ENCODE data around the gene JAZF1.

The JAZF1 gene

DNA sequence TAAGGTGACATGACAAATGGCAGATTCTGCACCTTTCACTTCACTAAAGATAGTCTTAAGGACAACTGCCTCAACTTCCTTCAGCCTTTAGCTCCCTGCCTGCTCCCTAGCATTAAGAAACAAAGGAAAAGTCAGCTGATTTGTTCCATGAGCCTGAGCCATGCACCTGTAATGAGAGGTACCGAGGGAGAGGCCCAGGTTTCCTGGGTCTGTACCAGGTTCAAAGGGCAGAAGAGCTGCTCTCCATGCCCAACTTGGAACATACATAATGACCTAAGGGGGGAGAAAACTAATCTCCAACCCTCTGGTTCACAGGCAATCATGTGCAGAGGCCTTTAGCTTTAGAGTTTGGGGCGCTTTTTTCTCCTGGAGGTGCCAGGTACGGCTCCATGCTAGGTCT, 111.2 kb downstream of the JAZF1 start:
- H3K36me3 ChIP-seq (ENCODE audit: control insufficient read depth, insufficient read depth, low read length): no peaks in the 10 kb centered on the region
- H3K4me1 ChIP-seq (ENCODE audit: control insufficient read depth, insufficient read depth, low read length): peaks cover 60% of the 10 kb centered on the region
- H3K9ac ChIP-seq (ENCODE audit: low read length): no peak overlapping the region
- H3K4me3 ChIP-seq (ENCODE audit: low read length): no peak overlapping the region
- H3K27ac ChIP-seq (ENCODE audit: low read depth, low read length): peak overlapping the region; percentile 83
- H3K27me3 ChIP-seq (ENCODE audit: control insufficient read depth, insufficient read depth, low read length): no peaks in the 10 kb centered on the region

DNA sequence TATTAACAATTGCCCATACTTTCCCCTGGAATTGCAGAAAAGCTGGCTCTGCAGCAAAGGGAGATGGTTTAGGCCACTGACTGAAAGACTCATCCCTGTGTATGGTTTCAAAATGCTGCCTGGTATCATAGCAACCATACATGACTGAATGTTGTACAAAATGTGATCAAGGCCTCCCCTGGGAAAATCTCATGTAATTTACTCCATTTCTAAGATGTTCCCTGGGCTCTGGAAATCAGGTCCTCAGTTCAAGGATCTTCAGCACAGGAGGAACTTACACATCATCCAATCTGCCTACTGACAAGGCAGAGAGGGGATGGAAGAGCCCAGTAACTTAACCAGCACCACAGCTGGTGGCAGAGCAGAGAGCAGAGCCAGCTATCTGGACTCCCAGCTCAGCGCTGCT, 111.8 kb downstream of the JAZF1 start:
- no peak overlapping the region for H3K9ac ChIP-seq (ENCODE audit: low read length)
- H3K4me1 ChIP-seq (ENCODE audit: control insufficient read depth, insufficient read depth, low read length): peaks cover 56% of the 10 kb centered on the region
- no peaks in the 10 kb centered on the region for H3K36me3 ChIP-seq (ENCODE audit: control insufficient read depth, insufficient read depth, low read length)
- no peak overlapping the region for H3K4me3 ChIP-seq (ENCODE audit: low read length)
- peak overlapping the region; percentile 83 for H3K27ac ChIP-seq (ENCODE audit: low read depth, low read length)
- H3K27me3 ChIP-seq (ENCODE audit: control insufficient read depth, insufficient read depth, low read length): no peaks in the 10 kb centered on the region

DNA sequence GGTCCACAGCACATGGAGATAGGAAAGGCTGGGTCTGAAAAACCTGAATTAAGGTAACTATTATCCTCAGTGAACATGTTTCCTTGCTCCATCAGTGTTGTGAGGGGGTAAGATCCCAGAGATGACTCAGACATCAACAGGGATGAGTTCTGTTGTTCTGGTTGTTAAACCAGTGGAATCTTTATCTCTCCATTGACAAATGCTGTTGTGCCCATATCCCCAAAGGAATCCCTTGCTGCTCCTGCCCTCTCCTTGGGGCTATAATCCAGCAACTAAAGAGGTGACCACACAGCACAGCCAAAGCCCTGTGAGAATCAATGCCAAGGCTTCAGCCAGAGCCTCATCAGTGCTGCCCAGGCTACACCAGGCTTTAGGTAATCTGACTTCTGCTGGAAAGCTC, 113.4 kb downstream of the JAZF1 start:
- Histone ChIP-seq H3K9ac (ENCODE audit: low read length) (no peak overlapping the region), H3K4me1 (ENCODE audit: control insufficient read depth, insufficient read depth, low read length) (peaks cover 63% of the 10 kb centered on the region), H3K4me3 (ENCODE audit: low read length) (no peak overlapping the region), H3K27me3 (ENCODE audit: control insufficient read depth, insufficient read depth, low read length) (no peaks in the 10 kb centered on the region), H3K27ac (ENCODE audit: low read depth, low read length) (peak overlapping the region; percentile 65), H3K36me3 (ENCODE audit: control insufficient read depth, insufficient read depth, low read length) (no peaks in the 10 kb centered on the region)

DNA sequence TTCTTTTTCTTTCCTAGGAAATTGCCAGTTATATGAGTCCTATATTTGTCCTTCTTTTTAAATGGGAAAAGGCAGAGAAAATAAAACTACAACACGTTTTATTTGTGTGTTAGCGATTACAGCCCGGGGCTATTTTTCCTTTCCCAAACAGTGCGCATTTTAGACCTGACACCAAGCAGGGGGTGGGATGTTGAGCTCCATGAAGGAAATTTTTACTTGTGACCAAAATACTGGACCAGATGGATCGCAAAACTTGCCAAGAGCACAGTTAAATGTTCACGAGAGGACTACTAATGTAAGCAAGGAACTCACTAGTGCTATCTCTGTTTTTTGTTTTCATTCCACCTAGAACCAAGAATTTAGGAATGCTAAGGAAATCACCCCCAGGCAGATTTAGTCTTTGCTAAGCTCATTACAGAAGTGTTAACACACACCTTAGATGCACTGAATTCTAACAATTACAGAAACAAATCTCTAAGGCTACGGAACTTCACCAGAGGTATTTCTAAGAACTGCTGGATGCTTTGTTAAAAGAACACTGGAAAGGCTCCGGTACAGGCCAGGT, 114.8 kb downstream of the JAZF1 start:
- Histone ChIP-seq H3K27me3 (ENCODE audit: control insufficient read depth, insufficient read depth, low read length) (no peaks in the 10 kb centered on the region), H3K4me3 (ENCODE audit: low read length) (no peak overlapping the region), H3K27ac (ENCODE audit: low read depth, low read length) (peak overlapping the region; percentile 83), H3K4me1 (ENCODE audit: control insufficient read depth, insufficient read depth, low read length) (peaks cover 62% of the 10 kb centered on the region), H3K36me3 (ENCODE audit: control insufficient read depth, insufficient read depth, low read length) (no peaks in the 10 kb centered on the region), H3K9ac (ENCODE audit: low read length) (no peak overlapping the region)

DNA sequence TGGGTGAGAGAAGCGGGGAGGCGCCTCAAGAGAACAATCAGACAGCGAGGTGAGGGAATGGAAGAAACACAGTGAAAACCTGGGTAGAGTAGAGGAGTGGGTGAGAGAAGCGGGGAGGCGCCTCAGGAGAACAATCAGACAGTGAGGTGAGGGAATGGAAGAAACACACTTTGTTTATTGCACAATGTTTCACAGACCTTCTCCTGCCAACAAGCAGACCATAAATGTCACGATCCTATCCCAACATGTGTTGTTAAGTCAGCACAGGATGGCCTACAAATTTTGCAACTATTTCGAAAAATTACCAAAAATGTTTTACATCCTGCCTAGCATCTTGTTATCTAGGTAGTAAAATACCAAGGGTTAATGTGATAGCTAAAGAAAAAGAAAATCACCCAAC, 115.3 kb downstream of the JAZF1 start:
- Histone ChIP-seq H3K4me3 (ENCODE audit: low read length) (no peak overlapping the region), H3K27me3 (ENCODE audit: control insufficient read depth, insufficient read depth, low read length) (no peaks in the 10 kb centered on the region), H3K27ac (ENCODE audit: low read depth, low read length) (peak overlapping the region; percentile 83), H3K9ac (ENCODE audit: low read length) (no peak overlapping the region), H3K36me3 (ENCODE audit: control insufficient read depth, insufficient read depth, low read length) (no peaks in the 10 kb centered on the region), H3K4me1 (ENCODE audit: control insufficient read depth, insufficient read depth, low read length) (peaks cover 61% of the 10 kb centered on the region)

GRCh38 chr7:28064437-28064836, 116.2 kb downstream of the JAZF1 start:
- H3K36me3 ChIP-seq (ENCODE audit: control insufficient read depth, insufficient read depth, low read length): no peaks in the 10 kb centered on the region
- H3K27ac ChIP-seq (ENCODE audit: low read depth, low read length): peak overlapping the region; percentile 83
- H3K4me1 ChIP-seq (ENCODE audit: control insufficient read depth, insufficient read depth, low read length): peaks cover 56% of the 10 kb centered on the region
- no peaks in the 10 kb centered on the region for H3K27me3 ChIP-seq (ENCODE audit: control insufficient read depth, insufficient read depth, low read length)
- H3K4me3 ChIP-seq (ENCODE audit: low read length): no peak overlapping the region
- no peak overlapping the region for H3K9ac ChIP-seq (ENCODE audit: low read length)

DNA sequence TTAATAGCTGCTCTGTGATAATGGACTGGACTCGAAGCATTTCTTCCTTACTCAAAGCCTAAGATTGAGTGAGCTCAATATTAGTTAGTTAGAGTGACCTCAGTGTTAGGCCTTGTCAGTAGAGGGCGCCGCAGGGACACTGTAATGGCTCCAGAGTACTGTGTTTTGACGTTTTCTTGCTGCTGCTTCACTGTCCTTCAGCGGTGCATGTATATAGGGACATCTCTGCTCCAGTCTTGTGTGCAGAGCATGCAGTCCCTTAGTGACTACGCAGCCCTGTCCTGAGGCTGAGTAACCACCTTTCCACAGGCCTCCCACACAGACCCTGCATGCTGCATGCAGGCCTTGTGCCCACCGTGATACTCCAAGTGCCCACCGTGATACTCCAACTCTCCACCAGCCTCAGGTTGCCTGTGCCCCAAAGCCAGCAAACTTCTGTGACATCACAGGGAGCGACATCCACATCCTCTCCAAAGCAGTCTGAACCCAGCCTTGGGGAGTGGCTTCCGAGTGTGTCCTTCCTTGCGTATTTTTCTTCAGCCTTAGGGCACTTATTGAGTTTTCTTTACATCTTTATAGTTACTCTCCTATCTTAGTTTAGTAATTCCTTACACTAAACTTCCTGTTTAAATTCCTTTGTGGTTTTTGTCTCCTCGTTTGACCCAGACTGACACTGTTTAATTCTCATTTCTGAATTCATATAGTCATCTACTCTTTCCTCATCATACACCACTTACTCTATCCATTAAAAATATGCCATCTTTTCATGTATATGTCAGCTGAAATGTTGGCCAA, 118.2 kb downstream of the JAZF1 start:
- no peak overlapping the region for H3K4me3 ChIP-seq (ENCODE audit: low read length)
- peak overlapping the region; percentile 66 for H3K27ac ChIP-seq (ENCODE audit: low read depth, low read length)
- peaks cover 43% of the 10 kb centered on the region for H3K4me1 ChIP-seq (ENCODE audit: control insufficient read depth, insufficient read depth, low read length)
- H3K27me3 ChIP-seq (ENCODE audit: control insufficient read depth, insufficient read depth, low read length): no peaks in the 10 kb centered on the region
- H3K36me3 ChIP-seq (ENCODE audit: control insufficient read depth, insufficient read depth, low read length): no peaks in the 10 kb centered on the region
- H3K9ac ChIP-seq (ENCODE audit: low read length): no peak overlapping the region

DNA sequence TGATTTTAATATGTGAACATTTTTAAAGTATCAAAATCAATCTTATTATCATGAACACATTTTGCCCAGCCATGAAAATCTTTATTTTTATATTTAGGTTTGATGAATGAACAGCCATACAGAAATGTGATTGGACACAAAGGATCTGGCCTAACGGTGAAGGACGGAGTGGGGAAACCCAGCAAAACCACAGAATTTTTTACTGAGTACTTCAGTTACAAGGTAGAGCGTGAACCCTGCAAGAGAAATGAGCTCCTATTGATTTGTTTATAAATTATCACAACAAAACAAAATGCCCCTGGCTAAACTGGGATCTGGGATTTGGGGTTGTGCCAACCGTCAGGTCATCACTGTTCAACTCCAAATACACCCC, 118.8 kb downstream of the JAZF1 start:
- no peak overlapping the region for H3K9ac ChIP-seq (ENCODE audit: low read length)
- peaks cover 37% of the 10 kb centered on the region for H3K4me1 ChIP-seq (ENCODE audit: control insufficient read depth, insufficient read depth, low read length)
- no peaks in the 10 kb centered on the region for H3K36me3 ChIP-seq (ENCODE audit: control insufficient read depth, insufficient read depth, low read length)
- H3K27ac ChIP-seq (ENCODE audit: low read depth, low read length): peak overlapping the region; percentile 66
- H3K4me3 ChIP-seq (ENCODE audit: low read length): no peak overlapping the region
- H3K27me3 ChIP-seq (ENCODE audit: control insufficient read depth, insufficient read depth, low read length): no peaks in the 10 kb centered on the region

DNA sequence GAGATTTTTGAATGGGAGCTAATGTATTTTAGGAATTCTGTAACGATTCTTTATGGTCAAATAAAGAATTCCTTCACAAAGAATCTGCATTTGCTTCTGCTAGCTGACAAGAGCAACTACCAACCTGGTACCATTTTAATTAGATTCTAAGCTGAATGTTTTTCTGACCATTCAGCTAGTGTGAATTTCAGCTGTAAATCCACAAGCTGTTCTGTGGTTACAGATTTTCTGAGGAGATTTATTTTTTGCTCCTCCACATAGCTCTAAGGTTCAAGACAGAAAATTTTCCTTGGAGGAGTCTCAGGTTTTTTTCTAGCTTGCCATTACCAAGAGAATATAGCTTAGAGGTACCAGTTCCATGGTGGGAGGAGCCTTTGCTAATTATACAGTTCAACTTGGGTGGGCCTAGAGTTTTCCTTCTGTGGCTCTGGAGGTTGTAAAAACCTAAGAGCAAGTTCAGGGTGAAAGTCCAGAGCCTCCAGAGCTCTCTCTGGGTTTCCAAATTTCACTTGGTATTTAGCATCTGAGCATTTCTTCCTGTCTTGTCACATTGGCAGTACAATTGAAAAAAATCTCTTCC, 120.1 kb downstream of the JAZF1 start:
- H3K27me3 ChIP-seq (ENCODE audit: control insufficient read depth, insufficient read depth, low read length): no peaks in the 10 kb centered on the region
- no peak overlapping the region for H3K4me3 ChIP-seq (ENCODE audit: low read length)
- no peak overlapping the region for H3K9ac ChIP-seq (ENCODE audit: low read length)
- peaks cover 29% of the 10 kb centered on the region for H3K4me1 ChIP-seq (ENCODE audit: control insufficient read depth, insufficient read depth, low read length)
- H3K27ac ChIP-seq (ENCODE audit: low read depth, low read length): peak overlapping the region; percentile 27
- H3K36me3 ChIP-seq (ENCODE audit: control insufficient read depth, insufficient read depth, low read length): no peaks in the 10 kb centered on the region

DNA sequence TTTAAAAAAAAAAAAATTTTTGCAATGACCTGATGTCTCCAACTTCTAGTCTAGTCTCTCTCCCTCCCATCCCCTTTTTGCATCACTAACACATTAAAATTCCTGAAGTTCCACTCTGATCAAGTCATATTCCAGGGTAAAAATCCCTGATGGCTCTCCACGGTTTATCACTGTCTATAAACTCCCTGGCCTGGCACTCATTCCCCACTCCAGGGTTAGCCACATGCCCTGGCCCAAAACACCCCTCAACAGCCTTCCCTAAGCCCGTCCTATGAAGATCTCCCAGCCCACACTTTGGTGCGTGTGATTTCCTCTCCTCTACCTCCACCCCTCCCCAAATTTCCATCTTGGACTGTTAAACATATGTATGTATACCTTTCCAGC, 125.4 kb downstream of the JAZF1 start:
- Histone ChIP-seq H3K4me1 (ENCODE audit: control insufficient read depth, insufficient read depth, low read length) (peaks cover 5% of the 10 kb centered on the region), H3K36me3 (ENCODE audit: control insufficient read depth, insufficient read depth, low read length) (no peaks in the 10 kb centered on the region), H3K4me3 (ENCODE audit: low read length) (no peak overlapping the region), H3K27ac (ENCODE audit: low read depth, low read length) (peak overlapping the region; percentile 38), H3K27me3 (ENCODE audit: control insufficient read depth, insufficient read depth, low read length) (no peaks in the 10 kb centered on the region), H3K9ac (ENCODE audit: low read length) (no peak overlapping the region)

DNA sequence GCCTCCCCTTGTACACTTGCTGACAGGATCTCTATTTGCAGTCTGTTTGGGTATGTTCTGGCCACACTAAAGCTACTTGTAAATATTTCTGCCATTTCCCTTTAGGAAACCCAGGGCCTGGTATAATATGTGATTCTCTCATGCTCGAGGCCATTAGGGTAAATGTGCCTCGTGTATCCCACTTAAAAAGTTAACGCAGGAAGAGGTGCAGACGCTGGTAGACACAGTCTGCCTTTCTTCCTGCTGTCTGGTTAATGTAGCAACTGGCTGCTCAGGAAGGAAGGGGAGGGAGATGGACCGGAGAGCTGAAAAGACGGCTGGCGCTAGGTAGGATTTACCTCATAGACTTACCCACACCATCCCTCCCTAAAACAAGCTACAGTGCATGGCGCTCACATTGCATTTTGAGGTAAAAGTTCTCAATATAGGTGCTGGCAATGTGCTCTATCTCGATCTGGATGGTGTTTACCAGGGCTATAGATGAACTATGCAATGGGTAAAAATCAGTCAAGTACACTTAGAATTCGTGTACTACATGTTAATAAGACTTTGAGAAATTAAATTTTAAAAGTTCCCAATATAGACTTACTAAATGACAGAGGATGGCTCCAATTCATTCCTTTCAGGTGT, 125.9 kb downstream of the JAZF1 start:
- H3K4me3 ChIP-seq (ENCODE audit: low read length): no peak overlapping the region
- H3K27me3 ChIP-seq (ENCODE audit: control insufficient read depth, insufficient read depth, low read length): no peaks in the 10 kb centered on the region
- no peak overlapping the region for H3K9ac ChIP-seq (ENCODE audit: low read length)
- H3K36me3 ChIP-seq (ENCODE audit: control insufficient read depth, insufficient read depth, low read length): no peaks in the 10 kb centered on the region
- peaks cover 4% of the 10 kb centered on the region for H3K4me1 ChIP-seq (ENCODE audit: control insufficient read depth, insufficient read depth, low read length)
- peak overlapping the region; percentile 38 for H3K27ac ChIP-seq (ENCODE audit: low read depth, low read length)

DNA sequence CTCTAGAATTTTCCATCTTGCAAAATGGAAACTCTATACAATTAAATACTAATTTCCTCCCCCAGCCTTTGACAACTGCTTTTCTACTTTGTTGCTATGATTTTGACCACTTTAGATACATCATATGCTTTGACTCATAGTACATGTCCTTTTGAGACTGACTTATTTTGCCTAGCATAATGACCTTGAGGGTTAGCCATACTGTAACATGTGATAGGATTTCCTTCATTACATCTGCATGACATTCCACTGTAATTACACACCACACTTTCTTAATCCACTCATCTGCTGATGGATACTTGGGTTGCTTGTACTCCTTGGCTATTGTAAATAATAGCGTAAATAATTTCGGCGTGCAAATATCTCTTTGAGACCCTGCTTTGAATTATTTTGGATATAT, 127.7 kb downstream of the JAZF1 start:
- no peaks in the 10 kb centered on the region for H3K27me3 ChIP-seq (ENCODE audit: control insufficient read depth, insufficient read depth, low read length)
- no peak overlapping the region for H3K4me3 ChIP-seq (ENCODE audit: low read length)
- no peak overlapping the region for H3K9ac ChIP-seq (ENCODE audit: low read length)
- no peaks in the 10 kb centered on the region for H3K36me3 ChIP-seq (ENCODE audit: control insufficient read depth, insufficient read depth, low read length)
- H3K27ac ChIP-seq (ENCODE audit: low read depth, low read length): no peak overlapping the region
- peaks cover 4% of the 10 kb centered on the region for H3K4me1 ChIP-seq (ENCODE audit: control insufficient read depth, insufficient read depth, low read length)

All from rectal smooth muscle tissue (tissue), 1 donor.